GM23338 (cell line): Measurements from ENCODE around the gene CDC16. TPM values are rescaled to one million over a fixed set of nuclear protein-coding genes. Genes with fewer than 3 reads are reported as not detected.

Experiments
- ATAC-seq: fragments of 200-7000 bp; cut with Tn5 transposase; 3 replicates; pipeline ENCODE4 v1.9.1; 2020
- DNase-seq: peaks from one replicate; pipeline ENCODE4 v3.0.0-alpha.2; 2015; ENCODE audit warnings: low spot score
- H2AFZ ChIP-seq: fragments of 200-600 bp; sonication (generic); 2 replicates; pipeline ENCODE4 v1.8.0; 2016; ENCODE audit warnings: antibody characterized with exemption, mild to moderate bottlenecking, moderate library complexity
- H3F3A ChIP-seq: fragments of 200-600 bp; sonication (generic); replicated peaks from 2 replicates; pipeline ENCODE4 v1.8.0; 2017; ENCODE audit warnings: antibody characterized with exemption, mixed run types, low read depth
- H3K27ac ChIP-seq: fragments of 200-600 bp; sonication (generic); 2 replicates; pipeline ENCODE4 v1.6.1; 2016; ENCODE audit warnings: low read depth
- H3K27me3 ChIP-seq: fragments of 200-600 bp; sonication (generic); 2 replicates; pipeline ENCODE4 v1.8.0; 2016; ENCODE audit warnings: mild to moderate bottlenecking, mixed run types, moderate library complexity; ENCODE audit not compliant: insufficient read depth
- H3K36me3 ChIP-seq: fragments of 200-600 bp; sonication (generic); 2 replicates; pipeline ENCODE4 v1.8.0; 2016; ENCODE audit warnings: mild to moderate bottlenecking; ENCODE audit not compliant: insufficient read depth
- H3K4me1 ChIP-seq: fragments of 200-600 bp; sonication (generic); 2 replicates; pipeline ENCODE4 v1.8.0; 2016; ENCODE audit warnings: mild to moderate bottlenecking, moderate library complexity; ENCODE audit not compliant: insufficient read depth
- H3K4me2 ChIP-seq: fragments of 200-600 bp; sonication (generic); 2 replicates; pipeline ENCODE4 v1.7.1; 2017; ENCODE audit warnings: mixed run types
- H3K4me3 ChIP-seq: fragments of 200-600 bp; sonication (generic); 2 replicates; pipeline ENCODE4 v1.6.1; 2016; ENCODE audit warnings: mixed run types
- H3K79me2 ChIP-seq: fragments of 200-600 bp; sonication (generic); replicated peaks from 2 replicates; pipeline ENCODE4 v1.8.0; 2017; ENCODE audit warnings: mild to moderate bottlenecking; ENCODE audit not compliant: insufficient read depth
- H3K9me2 ChIP-seq: fragments of 200-600 bp; sonication (generic); 2 replicates; pipeline ENCODE4 v1.8.0; 2017; ENCODE audit not compliant: insufficient read depth
- H4K20me1 ChIP-seq: fragments of 200-600 bp; sonication (generic); replicated peaks from 2 replicates; pipeline ENCODE4 v1.8.0; 2017; ENCODE audit warnings: mild to moderate bottlenecking; ENCODE audit not compliant: insufficient read depth
- H3K27ac Mint-ChIP-seq: 2 replicates; pipeline ENCODE4 v1.8.0; 2020; ENCODE audit warnings: inconsistent platforms, mild to moderate bottlenecking, moderate library complexity, mixed read lengths
- H3K27me3 Mint-ChIP-seq: 3 replicates; pipeline ENCODE4 v1.8.0; 2022; ENCODE audit warnings: low read depth, mild to moderate bottlenecking, moderate library complexity, mixed read lengths, inconsistent platforms; ENCODE audit not compliant: insufficient read depth, poor library complexity
- H3K36me3 Mint-ChIP-seq: 3 replicates; pipeline ENCODE4 v1.8.0; 2021; ENCODE audit warnings: low read depth, mild to moderate bottlenecking, inconsistent platforms, moderate library complexity, mixed read lengths
- H3K4me1 Mint-ChIP-seq: 3 replicates; pipeline ENCODE4 v1.8.0; 2020; ENCODE audit warnings: mild to moderate bottlenecking, inconsistent platforms, mixed read lengths
- H3K4me3 Mint-ChIP-seq: 3 replicates; pipeline ENCODE4 v1.8.0; 2021; ENCODE audit warnings: moderate library complexity, mild to moderate bottlenecking, inconsistent platforms, mixed read lengths
- H3K9me3 Mint-ChIP-seq: 3 replicates; pipeline ENCODE4 v1.8.0; 2020; ENCODE audit warnings: moderate library complexity, mild to moderate bottlenecking, inconsistent platforms, mixed read lengths
- CREB1 ChIP-seq: fragments of 250-450 bp; sonication (Bioruptor Pico); IDR thresholded peaks from 2 replicates; pipeline ENCODE4 v1.5.0; 2020; ENCODE audit warnings: low read depth, mild to moderate bottlenecking, moderate library complexity
- ETS1 ChIP-seq: IDR thresholded peaks from 2 replicates; pipeline ENCODE4 v1.6.1; 2016; ENCODE audit warnings: antibody characterized with exemption
- EZH2 ChIP-seq: fragments of 200-600 bp; sonication (generic); IDR thresholded peaks from one replicate; pipeline ENCODE4 v1.8.0; 2017; ENCODE audit warnings: antibody characterized with exemption, mild to moderate bottlenecking, low read depth; ENCODE audit not compliant: unreplicated experiment
- EZH2phosphoT487 ChIP-seq: fragments of 200-600 bp; sonication (generic); IDR thresholded peaks from one replicate; pipeline ENCODE4 v1.8.1; 2018; ENCODE audit warnings: antibody characterized with exemption; ENCODE audit not compliant: unreplicated experiment
- JUNB ChIP-seq: IDR thresholded peaks from one replicate; pipeline ENCODE4 v1.6.1; 2016; ENCODE audit warnings: antibody characterized with exemption; ENCODE audit not compliant: unreplicated experiment
- NANOG ChIP-seq: IDR thresholded peaks from 2 replicates; pipeline ENCODE4 v1.6.1; 2016; ENCODE audit warnings: antibody characterized with exemption, borderline replicate concordance
- POLR2AphosphoS5 ChIP-seq: IDR thresholded peaks from 2 replicates; pipeline ENCODE4 v1.6.1; 2016; ENCODE audit warnings: antibody characterized with exemption, low read depth
- REST ChIP-seq: IDR thresholded peaks from one replicate; pipeline ENCODE4 v1.6.1; 2018; ENCODE audit warnings: antibody characterized with exemption; ENCODE audit not compliant: unreplicated experiment
- STAT1 ChIP-seq: IDR thresholded peaks from one replicate; pipeline ENCODE4 v1.6.1; 2016; ENCODE audit warnings: antibody characterized with exemption; ENCODE audit not compliant: unreplicated experiment
- ZNF114 ChIP-seq: fragments of 250-450 bp; sonication (Bioruptor Pico); IDR thresholded peaks from 2 replicates; pipeline ENCODE4 v1.5.0; 2020; ENCODE audit warnings: mild to moderate bottlenecking, moderate library complexity
- ZNF331 ChIP-seq: fragments of 250-450 bp; sonication (Bioruptor Pico); IDR thresholded peaks from 2 replicates; pipeline ENCODE4 v1.5.0; 2020; ENCODE audit warnings: low read depth, mild to moderate bottlenecking, moderate library complexity
- polyA plus RNA-seq: library from polyadenylated mRNA; unstranded; fragments of >200 nt; fragmentation: Nextera tagmentation; extraction: Ambion mirVana; gene quantifications from 2 replicates; pipeline ENCODE4 v1.2.1, GENCODE V29; 2016
- total RNA-seq: library from RNA; depleted of rRNA; stranded (reverse); fragments of >200 nt; shearing (Covaris generic); gene quantifications from 2 replicates; pipeline ENCODE4 v1.2.3, GENCODE V29; 2014
- TF ChIP-seq, protein P1 (sequence below), 2 experiments: fragments of 200-600 bp in 1 of 2; sonication (generic) in 1 of 2; conservative IDR thresholded peaks; 2 replicates each; pipeline versions ENCODE4 v1.5.1 to v1.6.1; 2016 to 2017; ENCODE audit warnings: antibody characterized with exemption in 2 of 2, low read depth in 2 of 2, mild to moderate bottlenecking in 2 of 2, moderate library complexity in 1 of 2

The CDC16 gene
- total and polyA plus RNA-seq, 2 experiments from 2014 or later = 86.1 to 91.3 TPM

DNA sequence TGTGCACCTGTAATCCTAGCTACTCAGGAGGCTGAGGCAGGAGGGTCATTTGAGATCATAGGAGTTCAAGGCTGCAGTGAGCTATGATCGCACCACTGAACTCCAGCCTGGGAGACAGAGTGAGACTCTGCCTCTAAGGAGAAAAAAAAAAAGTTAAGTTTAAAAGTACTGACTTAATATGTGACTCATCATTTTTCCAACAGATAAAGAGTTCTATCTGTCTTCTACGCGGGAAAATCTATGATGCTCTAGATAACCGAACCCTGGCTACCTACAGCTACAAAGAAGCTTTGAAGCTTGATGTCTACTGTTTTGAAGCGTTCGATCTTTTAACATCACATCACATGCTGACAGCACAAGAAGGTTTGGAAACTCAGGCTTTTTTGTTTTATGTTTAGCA, 7.2 kb downstream of the CDC16 start:
- no peak for TF ChIP-seq EZH2
- no peak for TF ChIP-seq REST
- TF ChIP-seq ZNF331 (CRISPR knock-in tag) = no peak
- TF ChIP-seq EZH2phosphoT487 = no peak
- TF ChIP-seq, protein P1, sequence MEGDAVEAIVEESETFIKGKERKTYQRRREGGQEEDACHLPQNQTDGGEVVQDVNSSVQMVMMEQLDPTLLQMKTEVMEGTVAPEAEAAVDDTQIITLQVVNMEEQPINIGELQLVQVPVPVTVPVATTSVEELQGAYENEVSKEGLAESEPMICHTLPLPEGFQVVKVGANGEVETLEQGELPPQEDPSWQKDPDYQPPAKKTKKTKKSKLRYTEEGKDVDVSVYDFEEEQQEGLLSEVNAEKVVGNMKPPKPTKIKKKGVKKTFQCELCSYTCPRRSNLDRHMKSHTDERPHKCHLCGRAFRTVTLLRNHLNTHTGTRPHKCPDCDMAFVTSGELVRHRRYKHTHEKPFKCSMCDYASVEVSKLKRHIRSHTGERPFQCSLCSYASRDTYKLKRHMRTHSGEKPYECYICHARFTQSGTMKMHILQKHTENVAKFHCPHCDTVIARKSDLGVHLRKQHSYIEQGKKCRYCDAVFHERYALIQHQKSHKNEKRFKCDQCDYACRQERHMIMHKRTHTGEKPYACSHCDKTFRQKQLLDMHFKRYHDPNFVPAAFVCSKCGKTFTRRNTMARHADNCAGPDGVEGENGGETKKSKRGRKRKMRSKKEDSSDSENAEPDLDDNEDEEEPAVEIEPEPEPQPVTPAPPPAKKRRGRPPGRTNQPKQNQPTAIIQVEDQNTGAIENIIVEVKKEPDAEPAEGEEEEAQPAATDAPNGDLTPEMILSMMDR (conservative IDR thresholded peaks at IDR 0.05; ENCODE audit: low read depth in 2 of 2) = no peak
- no peak for TF ChIP-seq POLR2AphosphoS5
- no peak for TF ChIP-seq CREB1
- no peak for TF ChIP-seq ZNF114 (CRISPR knock-in tag)
- no peak for TF ChIP-seq ETS1
- peaks cover 4% of the 10 kb centered on the region; the same call in 1 of the 2 replicates for H3K4me1 ChIP-seq
- DNase-seq (no peak), ATAC-seq (no peak)
- Mint-ChIP-seq H3K4me1 (peaks cover 18% of the 10 kb centered on the region), H3K4me3 (no peak overlapping the region), H3K9me3 (no peaks in the 10 kb centered on the region), H3K27ac (0 out of 2 replicates have a peak overlapping the region, but pooled peaks have one; percentile 30), H3K36me3 (peaks cover 95% of the 10 kb centered on the region), H3K27me3 (peaks cover 5% of the 10 kb centered on the region)
- peaks cover 83% of the 10 kb centered on the region for H3K36me3 ChIP-seq
- H3K4me3 ChIP-seq = no peak overlapping the region
- no peaks in the 10 kb centered on the region for H3K9me2 ChIP-seq
- H3K27me3 ChIP-seq = no peaks in the 10 kb centered on the region
- H4K20me1 ChIP-seq = peaks cover 18% of the 10 kb centered on the region
- H3K79me2 ChIP-seq = peaks cover 19% of the 10 kb centered on the region
- H3K27ac ChIP-seq = no peak overlapping the region; the same call in 1 of the 2 replicates
- no peak overlapping the region for H2AFZ ChIP-seq
- H3F3A ChIP-seq = no peaks in the 10 kb centered on the region; the same call in none of the 2 replicates
- H3K4me2 ChIP-seq = no peak overlapping the region

DNA sequence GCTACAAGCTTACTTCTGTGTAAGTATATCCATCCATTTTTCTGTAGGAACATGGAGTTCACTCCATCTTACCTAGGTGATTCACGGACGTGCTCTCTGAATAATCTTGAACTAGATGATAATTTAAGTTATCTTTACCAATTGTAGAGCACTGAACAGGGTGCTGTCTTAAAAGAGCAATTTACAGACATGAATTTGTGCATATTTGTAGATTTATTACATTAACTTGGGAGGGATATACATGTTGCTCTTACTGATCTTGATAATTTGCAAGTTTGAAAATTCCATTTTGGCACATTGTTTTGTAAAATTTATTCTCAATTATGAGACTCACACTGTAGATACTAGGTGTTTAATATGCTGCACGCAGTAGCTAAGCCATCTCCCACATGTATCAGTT, 9.3 kb downstream of the CDC16 start:
- H3K4me3 Mint-ChIP-seq = no peak overlapping the region
- ATAC-seq = no peak
- TF ChIP-seq NANOG = no peak
- no peak for TF ChIP-seq JUNB
- TF ChIP-seq CREB1 = no peak
- no peak for TF ChIP-seq ZNF331 (CRISPR knock-in tag)
- no peak for TF ChIP-seq POLR2AphosphoS5
- no peak for TF ChIP-seq ZNF114 (CRISPR knock-in tag)
- TF ChIP-seq EZH2 = no peak
- no peak for TF ChIP-seq STAT1
- no peak for TF ChIP-seq REST
- no peak for TF ChIP-seq ETS1
- no peak for TF ChIP-seq EZH2phosphoT487

More for the DNA sequence above, 9.3 kb downstream of the CDC16 start:
- H3K4me1 Mint-ChIP-seq = peaks cover 16% of the 10 kb centered on the region
- H3K9me3 Mint-ChIP-seq = no peaks in the 10 kb centered on the region
- Histone ChIP-seq H3K27ac (no peak overlapping the region), H3K36me3 (peaks cover 81% of the 10 kb centered on the region), H3F3A (no peaks in the 10 kb centered on the region; the same call in none of the 2 replicates), H3K9me2 (no peaks in the 10 kb centered on the region), H3K4me1 (peaks cover 4% of the 10 kb centered on the region; the same call in 1 of the 2 replicates), H4K20me1 (peaks cover 25% of the 10 kb centered on the region), H3K79me2 (peaks cover 11% of the 10 kb centered on the region; the same call in 1 of the 2 replicates), H3K4me2 (no peak overlapping the region), H3K27me3 (no peaks in the 10 kb centered on the region), H2AFZ (no peak overlapping the region), H3K4me3 (no peak overlapping the region)
- no peak for DNase-seq
- no peak overlapping the region for H3K27ac Mint-ChIP-seq
- peaks cover 97% of the 10 kb centered on the region for H3K36me3 Mint-ChIP-seq
- peaks cover 7% of the 10 kb centered on the region for H3K27me3 Mint-ChIP-seq
